GM18498 (cell line): Measurements from ENCODE around the gene CFB.
"Not testable (repeated sequence)": the region's sequence is repeated elsewhere in the genome, so short reads cannot be mapped to it uniquely, and the experiment has no call there.

ENCODE experiments used
- ATAC-seq: cut with Tn5 transposase; IDR thresholded peaks from one replicate; pipeline ENCODE4 v1.9.1; 2021; ENCODE audit warnings: mild to moderate bottlenecking, moderate library complexity; ENCODE audit not compliant: unreplicated experiment

The CFB gene

DNA sequence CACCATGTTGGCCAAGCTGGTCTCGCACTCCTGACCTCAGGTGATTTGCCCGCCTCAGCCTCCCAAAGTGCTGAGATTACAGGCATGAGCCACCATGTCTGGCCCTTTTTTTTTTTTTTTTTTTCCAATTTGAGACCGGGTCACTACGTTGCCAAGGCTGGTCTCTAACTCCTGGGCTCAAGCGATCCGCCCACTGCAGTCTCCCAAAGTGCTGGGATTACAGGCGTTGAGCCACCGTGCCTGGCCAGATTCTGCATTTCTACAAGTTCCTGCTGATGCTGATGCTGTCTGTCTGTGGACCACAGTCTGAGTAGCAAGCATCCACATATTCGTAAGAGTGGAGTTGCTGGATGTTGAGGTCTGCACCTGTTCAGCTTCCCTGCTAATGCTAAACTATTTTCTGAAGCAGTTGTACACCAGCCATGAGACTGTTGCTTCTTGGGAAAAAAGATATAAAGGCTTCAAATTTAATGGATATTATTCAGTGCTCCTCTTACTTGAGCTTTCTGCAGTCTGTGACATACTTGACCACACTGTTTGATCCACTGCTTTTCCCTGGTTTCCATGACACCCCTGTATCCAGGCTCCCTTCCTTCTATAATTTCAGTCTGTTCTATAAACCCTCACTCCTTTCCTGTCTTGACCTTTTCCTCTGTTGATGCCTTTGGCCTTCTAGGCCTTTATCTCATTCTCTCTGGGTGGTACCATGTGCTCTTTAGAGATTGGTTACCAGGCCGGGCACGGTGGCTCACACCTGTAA is 33.9 kb upstream of the CFB start:
- no peak for ATAC-seq

DNA sequence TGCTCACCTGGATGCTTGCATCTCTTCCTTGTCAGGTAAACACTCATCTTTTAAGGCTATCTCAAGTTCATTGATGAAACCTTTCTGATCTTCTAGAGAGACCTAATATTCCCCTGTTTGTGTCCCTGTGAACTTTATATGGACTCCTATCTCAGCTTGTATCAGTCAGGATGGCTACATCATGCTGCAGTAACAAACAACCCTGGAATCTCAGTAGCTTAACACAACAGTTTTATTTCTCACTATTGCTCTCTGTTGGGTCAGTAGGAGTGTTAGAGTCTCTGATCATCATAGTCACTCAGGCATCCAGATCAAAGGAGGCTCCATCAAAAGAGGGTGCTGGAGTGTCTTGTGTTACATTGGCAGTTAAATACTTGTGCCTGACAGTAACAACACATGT is 30.5 kb upstream of the CFB start:
- ATAC-seq: no peak

DNA sequence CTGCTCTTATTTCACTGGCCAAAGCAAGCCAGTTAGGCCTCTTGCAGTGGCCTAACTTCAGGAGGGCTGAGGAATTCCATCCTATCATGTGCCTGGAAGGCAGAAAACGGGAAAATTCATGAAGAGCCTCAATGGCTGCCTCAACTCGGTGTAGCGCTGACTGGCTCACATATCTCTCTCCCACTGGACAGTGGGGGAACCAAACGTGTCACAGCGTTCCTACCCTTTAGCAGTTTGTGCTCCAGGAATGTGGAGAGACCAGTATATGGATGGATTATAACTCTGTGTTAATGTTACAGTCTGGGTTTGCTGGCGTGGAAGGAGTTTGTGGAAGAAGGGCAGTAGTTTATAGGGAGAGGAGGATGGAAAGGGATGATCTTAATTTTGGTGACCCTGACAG is 30.1 kb upstream of the CFB start:
- no peak for ATAC-seq

DNA sequence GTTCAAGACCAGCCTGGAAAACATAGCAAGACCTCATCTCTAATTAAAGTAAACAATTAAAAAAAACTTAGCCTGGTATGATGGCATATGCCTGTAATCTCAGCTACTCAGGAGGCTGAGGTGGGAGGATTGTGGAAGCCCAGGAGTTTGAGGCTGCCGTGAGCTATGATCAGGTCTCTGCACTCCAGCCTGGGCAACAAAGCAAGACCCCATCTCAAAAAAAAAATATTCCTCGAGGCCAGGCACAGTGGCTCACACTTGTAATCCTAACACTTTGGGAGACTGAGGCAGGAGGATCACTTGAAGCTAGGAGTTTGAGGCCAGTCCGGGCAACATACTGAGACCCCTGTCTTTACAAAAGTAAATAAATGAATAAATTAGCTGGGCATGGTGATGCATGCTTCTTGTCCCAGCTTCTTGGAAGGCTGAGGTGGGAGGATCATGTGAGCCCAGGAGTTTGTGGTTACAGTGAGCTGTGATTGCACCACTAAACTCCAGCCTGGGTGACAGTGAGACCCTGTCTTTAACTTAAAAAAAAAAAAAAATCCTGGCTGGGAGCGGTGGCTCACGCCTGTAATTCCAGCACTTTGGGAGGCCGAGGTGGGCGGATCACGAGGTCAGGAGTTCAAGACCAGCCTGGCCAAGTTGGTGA is 27.7 kb upstream of the CFB start:
- no peak for ATAC-seq

DNA sequence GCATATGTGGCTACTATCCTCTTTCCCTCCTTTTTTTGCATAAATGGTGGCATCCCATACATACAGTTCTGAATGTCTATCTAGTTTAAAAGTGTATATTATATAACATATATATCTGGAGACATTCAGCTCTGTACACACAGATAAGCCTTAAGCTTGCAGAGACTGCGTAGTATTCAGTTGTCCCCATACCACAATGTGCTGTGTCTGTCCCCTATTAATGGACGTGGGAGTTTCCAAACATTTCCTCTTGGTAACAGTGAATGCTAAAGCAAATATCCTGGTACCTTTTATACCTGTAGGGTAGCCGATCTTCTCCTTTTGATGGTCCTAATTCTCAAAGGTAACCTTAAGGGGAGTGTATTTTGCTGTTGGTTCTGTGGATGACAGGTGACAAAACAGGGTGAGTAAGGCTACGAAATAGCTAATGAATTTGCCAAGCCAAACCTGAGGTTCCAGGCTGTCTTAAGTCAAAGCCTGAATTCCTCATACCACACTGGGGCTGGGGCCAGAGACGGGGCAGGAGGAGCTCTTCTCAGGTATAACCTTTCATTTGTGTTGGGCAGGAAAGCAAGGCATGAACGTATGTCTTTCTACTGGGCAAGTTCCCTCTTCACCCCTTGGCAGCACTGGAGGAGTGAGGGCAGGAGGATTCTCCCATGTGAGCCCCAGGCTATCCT is 26.1 kb upstream of the CFB start:
- no peak for ATAC-seq

DNA sequence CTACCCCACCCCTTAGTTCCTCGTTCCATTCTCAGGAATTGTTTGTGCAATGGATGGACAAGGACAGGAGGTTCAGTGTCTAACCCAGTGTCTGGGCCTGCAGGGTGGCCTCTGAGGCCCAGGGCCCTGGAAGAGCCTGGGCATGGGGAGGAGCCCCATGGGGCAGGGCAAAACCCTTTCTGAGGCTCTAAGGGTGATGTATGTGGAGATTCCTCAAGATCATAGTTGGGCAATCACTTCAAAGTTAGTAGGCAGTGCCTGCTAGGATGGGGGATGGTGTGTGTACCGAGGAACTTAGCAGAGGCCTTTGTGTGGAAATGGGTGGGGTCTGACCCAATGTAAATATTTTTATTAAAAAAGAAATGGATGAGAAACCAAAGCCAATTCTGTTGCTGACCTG is 25.1 kb upstream of the CFB start:
- ATAC-seq: no peak

DNA sequence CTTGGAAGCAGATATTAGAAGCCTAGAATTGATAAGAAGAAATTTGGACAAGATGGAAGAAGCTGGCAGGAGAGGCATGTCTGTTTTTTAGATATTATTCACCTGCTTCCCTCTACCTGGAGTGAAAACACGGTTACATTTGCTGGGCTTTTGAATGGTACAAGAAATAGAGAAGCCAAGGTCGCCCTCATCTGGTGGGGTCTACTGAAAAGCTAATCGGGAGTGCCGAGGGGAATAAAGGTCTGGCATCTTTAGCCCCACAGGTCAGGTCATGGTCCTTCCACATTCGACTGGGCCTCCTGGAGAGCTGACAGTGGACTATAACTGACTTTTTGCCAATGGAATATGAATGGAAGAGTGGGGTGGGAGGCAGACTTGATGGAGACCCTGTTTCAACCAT is 23.0 kb upstream of the CFB start:
- ATAC-seq: no peak

DNA sequence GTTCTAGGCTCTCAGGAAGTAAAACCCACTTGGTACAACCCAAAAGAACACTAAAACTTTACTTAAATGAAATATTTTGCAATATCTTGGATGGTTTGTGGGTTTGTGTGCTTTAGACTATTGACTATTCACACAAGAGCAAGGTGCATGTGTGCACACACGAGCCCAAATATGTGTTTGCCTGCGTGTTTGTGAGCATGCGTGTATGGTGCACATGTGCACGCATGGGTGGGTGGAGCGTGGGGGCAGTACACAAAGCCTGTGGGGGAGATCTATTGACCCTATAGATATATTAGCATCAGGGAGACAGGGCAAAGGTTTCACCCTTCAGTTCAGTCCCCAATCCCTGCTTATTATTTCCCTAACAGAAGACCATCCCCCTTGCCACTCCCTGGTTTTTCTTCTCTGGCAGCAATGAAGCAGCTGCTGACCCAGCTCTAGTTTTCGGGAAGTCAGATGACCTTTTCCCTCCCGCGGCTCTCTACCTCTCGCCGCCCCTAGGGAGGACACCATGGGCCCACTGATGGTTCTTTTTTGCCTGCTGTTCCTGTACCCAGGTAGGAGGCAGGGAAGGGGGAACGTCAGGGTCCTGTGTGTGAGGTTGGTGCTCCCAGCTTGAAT is 18.5 kb upstream of the CFB start, which contains the start of gene C2:
Gene C2, plus strand, starts transcription at position 476 of the 621 bp plus-strand sequence. Its CDS starts 36 bp downstream, at position 512.
- no peak for ATAC-seq

DNA sequence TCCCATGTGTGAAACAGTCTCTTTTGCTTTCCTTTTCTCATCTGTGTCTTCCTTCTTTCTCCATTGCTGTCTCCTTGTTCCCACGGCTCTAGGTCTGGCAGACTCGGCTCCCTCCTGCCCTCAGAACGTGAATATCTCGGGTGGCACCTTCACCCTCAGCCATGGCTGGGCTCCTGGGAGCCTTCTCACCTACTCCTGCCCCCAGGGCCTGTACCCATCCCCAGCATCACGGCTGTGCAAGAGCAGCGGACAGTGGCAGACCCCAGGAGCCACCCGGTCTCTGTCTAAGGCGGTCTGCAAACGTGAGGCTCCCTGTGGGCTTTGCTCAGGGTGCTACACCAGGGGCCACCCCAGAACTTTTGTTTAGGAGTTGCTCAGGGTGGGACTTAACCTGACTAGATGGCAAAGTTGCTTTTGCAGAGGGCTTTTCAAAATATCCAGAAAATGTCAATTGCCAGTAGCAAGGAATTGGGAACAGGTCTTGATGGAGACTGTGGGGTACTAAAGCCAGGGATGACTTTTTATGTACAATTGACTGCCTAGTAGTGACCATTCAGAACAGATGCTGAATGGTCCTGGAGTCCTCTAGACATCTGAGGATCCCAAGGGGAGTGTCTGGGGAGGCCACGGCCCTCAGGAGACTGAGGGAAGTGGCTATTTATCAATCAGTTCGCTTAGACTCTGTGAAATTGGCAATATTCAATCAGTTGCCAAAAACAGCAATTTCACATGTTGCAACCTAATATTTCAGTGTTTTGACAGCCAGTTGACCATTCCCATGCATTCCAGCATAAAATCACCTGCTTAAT is 17.8 kb upstream of the CFB start:
- ATAC-seq: no peak

DNA sequence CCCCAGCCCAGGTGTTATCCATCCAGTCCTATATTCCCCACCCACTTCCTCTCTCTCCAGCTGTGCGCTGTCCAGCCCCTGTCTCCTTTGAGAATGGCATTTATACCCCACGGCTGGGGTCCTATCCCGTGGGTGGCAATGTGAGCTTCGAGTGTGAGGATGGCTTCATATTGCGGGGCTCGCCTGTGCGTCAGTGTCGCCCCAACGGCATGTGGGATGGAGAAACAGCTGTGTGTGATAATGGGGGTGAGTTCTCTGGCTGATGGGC is 17.3 kb upstream of the CFB start:
- ATAC-seq: no peak

DNA sequence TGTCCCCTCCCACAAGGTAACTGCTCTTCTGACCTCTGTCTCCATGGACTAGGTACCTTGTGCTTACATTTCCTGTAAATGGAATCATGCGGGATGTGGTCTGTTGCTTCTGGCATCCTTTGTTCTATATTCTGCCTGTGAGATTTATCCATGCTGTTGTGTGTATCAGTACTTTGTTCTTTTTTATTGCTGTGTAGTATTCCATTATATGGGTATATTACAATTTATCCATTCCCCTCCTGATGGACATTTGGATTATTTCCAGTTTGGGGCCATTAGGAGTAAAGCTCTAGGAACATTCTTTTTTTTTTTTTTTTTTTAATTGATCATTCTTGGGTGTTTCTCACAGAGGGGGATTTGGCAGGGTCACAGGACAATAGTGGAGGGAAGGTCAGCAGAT is 14.9 kb upstream of the CFB start:
- ATAC-seq: no peak

DNA sequence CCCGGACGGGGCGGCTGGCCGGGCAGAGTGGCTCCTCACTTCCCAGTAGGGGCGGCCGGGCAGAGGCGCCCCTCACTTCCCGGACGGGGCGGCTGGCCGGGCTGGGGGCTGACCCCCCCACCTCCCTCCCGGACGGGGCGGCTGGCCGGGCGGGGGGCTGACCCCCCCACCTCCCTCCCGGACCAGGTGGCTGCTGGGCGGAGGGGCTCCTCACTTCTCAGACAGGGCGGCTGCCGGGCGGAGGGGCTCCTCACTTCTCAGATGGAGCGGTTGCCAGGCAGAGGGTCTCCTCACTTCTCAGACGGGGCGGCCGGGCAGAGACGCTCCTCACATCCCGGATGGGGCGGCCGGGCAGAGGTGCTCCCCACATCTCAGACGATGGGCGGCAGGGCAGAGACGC is 13.8 kb upstream of the CFB start:
- not testable (repeated sequence) for ATAC-seq

DNA sequence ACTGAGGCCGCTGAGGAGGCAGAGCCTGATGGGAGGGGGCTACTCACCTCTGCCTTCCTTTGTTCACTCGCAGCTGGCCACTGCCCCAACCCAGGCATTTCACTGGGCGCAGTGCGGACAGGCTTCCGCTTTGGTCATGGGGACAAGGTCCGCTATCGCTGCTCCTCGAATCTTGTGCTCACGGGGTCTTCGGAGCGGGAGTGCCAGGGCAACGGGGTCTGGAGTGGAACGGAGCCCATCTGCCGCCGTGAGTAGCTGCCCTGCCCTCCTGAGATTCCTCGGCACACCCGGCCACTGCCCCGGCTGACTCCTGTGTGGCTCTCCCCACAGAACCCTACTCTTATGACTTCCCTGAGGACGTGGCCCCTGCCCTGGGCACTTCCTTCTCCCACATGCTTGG is 12.4 kb upstream of the CFB start:
- ATAC-seq: no peak

DNA sequence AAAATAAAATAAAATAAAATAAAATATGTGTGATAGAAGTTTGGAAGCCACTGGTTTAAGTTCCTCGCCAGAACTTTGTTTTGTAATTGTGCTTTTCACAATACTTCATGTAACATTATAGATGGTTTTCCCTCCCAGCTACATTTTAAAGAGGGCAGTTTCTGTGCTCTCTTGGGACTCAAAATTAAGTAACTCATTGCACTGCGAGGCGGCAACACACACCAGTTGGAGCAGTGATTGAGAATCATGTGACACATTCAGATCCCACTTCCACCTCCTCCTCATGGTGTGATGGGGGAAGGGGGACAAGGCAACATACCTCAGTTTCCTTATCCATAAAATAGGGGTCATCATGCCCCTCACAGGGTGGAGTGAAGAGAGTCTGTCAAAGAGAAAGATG is 10.9 kb upstream of the CFB start:
- ATAC-seq: no peak

DNA sequence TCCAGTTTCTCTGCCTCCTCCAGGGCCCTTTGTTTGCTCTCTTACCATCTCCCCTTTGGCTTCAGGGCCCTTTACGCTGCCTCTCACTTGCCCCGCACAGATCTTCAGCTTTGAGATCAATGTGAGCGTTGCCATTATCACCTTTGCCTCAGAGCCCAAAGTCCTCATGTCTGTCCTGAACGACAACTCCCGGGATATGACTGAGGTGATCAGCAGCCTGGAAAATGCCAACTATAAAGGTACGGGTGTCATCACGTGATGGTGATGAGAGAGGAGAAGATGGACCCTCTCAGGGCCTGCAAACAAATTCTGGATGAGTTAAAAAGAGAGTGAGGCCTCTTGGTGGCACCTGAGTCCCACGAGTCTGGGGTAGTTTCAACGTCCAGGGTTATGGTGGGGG is 10.1 kb upstream of the CFB start:
- ATAC-seq: no peak

DNA sequence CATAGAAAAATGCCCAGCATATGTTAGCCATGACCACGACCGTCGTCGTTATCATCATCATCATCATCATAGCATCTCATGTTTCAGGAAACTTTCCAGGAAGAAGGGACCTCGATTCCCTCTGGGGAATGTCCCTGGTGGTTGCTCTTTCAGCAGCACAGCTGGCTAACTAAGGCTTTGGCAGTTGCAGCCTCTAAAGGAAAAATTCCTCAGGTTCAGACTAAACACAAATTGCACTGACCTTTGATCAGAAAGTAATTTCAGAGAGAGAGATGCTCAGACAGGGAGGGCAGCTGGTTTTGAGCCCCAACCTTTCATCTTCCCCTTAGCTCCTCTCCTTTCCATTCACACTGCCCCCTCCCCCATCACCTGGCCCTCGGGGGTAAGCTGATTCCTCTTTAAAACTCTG is 5.6 kb upstream of the CFB start:
- ATAC-seq: no peak

DNA sequence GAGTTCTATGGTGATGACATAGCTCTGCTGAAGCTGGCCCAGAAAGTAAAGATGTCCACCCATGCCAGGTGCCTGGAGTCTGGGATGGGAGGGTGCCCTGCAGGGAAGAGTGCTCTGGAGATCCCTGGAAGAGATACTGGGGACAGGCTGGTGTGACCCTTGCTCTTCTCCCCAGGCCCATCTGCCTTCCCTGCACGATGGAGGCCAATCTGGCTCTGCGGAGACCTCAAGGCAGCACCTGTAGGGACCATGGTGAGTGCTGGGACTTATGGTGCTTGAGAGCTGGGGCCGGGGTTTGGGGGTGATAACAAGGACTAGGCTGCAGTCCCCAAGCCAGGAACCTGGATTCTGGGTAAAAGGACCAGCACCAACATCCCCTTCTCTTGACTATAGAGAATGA is 2.2 kb upstream of the CFB start:
- ATAC-seq: no peak

DNA sequence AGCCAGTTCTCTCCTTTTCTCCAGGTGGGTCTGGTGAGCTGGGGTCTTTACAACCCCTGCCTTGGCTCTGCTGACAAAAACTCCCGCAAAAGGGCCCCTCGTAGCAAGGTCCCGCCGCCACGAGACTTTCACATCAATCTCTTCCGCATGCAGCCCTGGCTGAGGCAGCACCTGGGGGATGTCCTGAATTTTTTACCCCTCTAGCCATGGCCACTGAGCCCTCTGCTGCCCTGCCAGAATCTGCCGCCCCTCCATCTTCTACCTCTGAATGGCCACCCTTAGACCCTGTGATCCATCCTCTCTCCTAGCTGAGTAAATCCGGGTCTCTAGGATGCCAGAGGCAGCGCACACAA is 765 bp upstream of the CFB start:
- no peak for ATAC-seq

DNA sequence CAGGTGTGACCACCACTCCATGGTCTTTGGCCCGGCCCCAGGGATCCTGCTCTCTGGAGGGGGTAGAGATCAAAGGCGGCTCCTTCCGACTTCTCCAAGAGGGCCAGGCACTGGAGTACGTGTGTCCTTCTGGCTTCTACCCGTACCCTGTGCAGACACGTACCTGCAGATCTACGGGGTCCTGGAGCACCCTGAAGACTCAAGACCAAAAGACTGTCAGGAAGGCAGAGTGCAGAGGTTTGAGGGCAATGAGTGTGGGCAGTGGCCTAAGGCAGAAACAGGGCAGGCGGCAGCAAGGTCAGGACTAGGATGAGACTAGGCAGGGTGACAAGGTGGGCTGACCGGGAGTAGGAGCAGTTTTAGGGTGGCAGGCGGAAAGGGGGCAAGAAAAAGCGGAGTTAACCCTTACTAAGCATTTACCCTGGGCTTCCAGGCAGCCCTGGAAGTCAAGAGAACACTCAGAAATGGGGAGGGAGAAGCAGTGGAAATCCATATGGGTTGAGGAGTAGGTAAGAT is 533 bp downstream of the CFB start:
- no peak for ATAC-seq

DNA sequence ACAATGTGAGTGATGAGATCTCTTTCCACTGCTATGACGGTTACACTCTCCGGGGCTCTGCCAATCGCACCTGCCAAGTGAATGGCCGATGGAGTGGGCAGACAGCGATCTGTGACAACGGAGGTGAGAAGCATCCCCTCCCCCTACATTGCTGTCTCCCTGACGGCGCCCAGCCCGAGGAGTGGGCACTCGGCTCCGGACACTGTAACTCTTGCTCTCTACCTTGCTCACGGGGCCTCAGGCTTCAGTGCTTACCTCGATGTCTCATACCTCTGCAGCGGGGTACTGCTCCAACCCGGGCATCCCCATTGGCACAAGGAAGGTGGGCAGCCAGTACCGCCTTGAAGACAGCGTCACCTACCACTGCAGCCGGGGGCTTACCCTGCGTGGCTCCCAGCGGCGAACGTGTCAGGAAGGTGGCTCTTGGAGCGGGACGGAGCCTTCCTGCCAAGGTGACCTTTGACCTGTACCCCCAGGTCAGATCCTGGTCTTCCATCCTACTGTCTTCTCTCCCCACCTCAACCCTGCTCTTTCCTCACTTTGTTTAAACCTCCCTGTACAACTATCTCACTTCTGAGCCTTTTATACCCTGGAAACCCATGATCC is 1.3 kb downstream of the CFB start:
- no peak for ATAC-seq

DNA sequence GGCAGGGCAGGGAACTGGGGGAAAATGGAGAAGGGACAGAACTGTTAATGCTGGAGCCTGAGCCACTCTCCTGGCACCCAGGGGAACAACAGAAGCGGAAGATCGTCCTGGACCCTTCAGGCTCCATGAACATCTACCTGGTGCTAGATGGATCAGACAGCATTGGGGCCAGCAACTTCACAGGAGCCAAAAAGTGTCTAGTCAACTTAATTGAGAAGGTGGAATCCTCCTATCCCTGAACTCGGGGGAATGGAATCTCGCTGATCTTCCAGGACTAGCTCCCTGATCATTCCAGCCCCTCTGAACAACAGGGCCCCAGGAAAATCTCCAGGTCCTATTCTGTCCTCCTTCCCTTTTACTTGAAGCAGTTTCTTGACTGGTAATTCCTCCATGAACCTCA is 2.0 kb downstream of the CFB start:
- ATAC-seq: no peak
